ENCODE results near the gene SLC22A2. TPM values are rescaled to one million over a fixed set of nuclear protein-coding genes. Genes with fewer than 3 reads are reported as not detected.

SLC22A2 gene
- total RNA-seq, 1 donor from 2014 or later = not detected

DNA sequence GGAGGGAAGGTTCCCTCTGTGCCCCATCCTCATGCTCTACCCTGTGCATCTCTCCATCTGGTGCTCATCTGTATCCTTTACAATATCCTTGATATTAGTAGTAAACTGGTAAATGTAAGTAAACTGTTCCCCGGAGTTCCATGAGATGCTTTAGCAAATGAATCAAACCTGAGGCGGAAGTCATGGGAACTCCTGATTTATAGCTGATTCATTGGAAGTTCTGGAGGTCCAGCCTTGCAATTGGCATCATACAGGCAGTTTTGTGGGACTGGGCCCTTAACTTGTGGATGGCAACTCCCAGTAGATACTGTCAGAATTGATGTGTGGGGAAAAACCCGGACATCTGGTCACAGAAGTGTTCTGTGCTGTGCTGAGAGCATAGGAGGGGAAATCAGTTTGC, 11.2 kb upstream of the SLC22A2 start:
- Mint-ChIP-seq H3K27ac (no peak overlapping the region), H3K4me1 (ENCODE audit: unreplicated experiment) (no peaks in the 10 kb centered on the region), H3K27me3 (peaks cover 28% of the 10 kb centered on the region), H3K4me3 (no peak overlapping the region), H3K9me3 (no peaks in the 10 kb centered on the region), H3K36me3 (no peaks in the 10 kb centered on the region)
- DNase-seq (ENCODE audit: extremely low spot score, unreplicated experiment) = no peak
- no peak for TF ChIP-seq CTCF (conservative IDR thresholded peaks at IDR 0.05)

DNA sequence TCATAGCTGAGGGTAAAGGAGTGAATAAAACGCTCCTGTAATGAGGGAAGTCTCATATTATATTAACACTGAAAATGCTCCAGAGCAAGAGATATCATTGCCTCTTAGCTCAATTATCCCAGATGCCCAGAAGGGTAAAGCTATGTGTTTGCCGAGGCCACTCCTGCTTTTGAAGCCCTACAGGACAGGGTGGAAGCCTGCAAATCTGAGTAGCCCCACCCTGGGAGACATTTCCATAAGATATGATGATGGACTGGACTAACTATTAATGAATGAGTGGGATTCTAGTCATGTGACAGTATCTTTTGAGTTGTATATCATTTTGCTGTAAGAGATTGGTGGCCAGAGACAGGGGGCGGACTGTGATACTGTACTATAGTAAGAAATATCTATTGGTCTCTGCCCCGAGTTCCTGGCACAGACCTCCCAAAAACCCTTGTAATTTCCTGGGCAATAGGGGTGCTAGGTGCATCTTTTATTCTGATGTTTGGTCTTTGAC, 10.5 kb upstream of the SLC22A2 start:
- Mint-ChIP-seq H3K4me3 (no peak overlapping the region), H3K9me3 (no peaks in the 10 kb centered on the region), H3K36me3 (no peaks in the 10 kb centered on the region), H3K4me1 (ENCODE audit: unreplicated experiment) (no peaks in the 10 kb centered on the region), H3K27me3 (peaks cover 32% of the 10 kb centered on the region), H3K27ac (no peak overlapping the region)
- no peak for TF ChIP-seq CTCF (conservative IDR thresholded peaks at IDR 0.05)
- no peak for DNase-seq (ENCODE audit: extremely low spot score, unreplicated experiment)

GRCh38 chr6:160267102-160267501, 8.5 kb upstream of the SLC22A2 start:
- Mint-ChIP-seq H3K27me3 (peaks cover 40% of the 10 kb centered on the region), H3K36me3 (no peaks in the 10 kb centered on the region), H3K4me3 (no peak overlapping the region), H3K27ac (no peak overlapping the region), H3K4me1 (ENCODE audit: unreplicated experiment) (no peaks in the 10 kb centered on the region), H3K9me3 (no peaks in the 10 kb centered on the region)
- TF ChIP-seq CTCF (conservative IDR thresholded peaks at IDR 0.05) = no peak
- DNase-seq (ENCODE audit: extremely low spot score, unreplicated experiment) = no peak

DNA sequence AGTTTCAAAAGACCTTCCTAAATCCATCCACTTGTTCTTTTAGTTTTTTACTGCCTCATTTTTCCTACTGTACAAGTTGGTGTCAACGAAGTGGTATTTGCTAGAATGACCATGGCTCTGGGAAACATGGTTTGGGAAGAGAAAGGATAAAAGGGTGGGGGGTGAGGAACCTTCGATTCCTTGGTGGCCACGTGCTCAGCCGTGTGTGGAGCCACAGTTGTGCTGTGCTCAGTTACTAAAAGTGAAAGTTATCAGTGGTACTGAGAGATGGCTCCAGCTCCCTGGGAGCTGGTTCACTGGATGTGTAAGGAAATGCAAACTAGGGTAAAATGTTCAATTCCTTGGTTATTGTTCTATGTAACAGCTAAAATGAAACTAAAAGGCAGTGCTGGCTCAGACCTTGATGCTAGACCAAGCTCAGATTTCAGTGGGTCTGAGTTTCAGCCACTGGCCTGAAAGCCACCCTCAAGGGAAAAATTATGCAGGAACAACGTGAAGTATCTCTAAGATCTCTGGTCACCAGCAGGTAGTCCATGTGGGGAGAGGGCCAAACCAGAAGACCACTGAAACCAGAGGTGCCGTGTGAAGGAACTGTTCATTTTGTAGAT, 7.4 kb upstream of the SLC22A2 start:
- Mint-ChIP-seq H3K4me3 (no peak overlapping the region), H3K4me1 (ENCODE audit: unreplicated experiment) (no peaks in the 10 kb centered on the region), H3K36me3 (no peaks in the 10 kb centered on the region), H3K9me3 (no peaks in the 10 kb centered on the region), H3K27me3 (peaks cover 45% of the 10 kb centered on the region), H3K27ac (no peak overlapping the region)
- no peak for DNase-seq (ENCODE audit: extremely low spot score, unreplicated experiment)
- no peak for TF ChIP-seq CTCF (conservative IDR thresholded peaks at IDR 0.05)

- H3K27me3 Mint-ChIP-seq = peaks cover 58% of the 10 kb centered on the region
Measured at GRCh38 chr6:160264061-160264612, 5.5 kb upstream of the SLC22A2 start.

More at GRCh38 chr6:160264061-160264612, 5.5 kb upstream of the SLC22A2 start:
- Mint-ChIP-seq H3K9me3 (no peaks in the 10 kb centered on the region), H3K36me3 (no peaks in the 10 kb centered on the region), H3K4me1 (ENCODE audit: unreplicated experiment) (peaks cover 6% of the 10 kb centered on the region), H3K4me3 (no peak overlapping the region), H3K27ac (no peak overlapping the region)
- TF ChIP-seq CTCF (conservative IDR thresholded peaks at IDR 0.05) = no peak
- DNase-seq (ENCODE audit: extremely low spot score, unreplicated experiment) = no peak
